Keratinocyte (primary cell): ENCODE measurements around the gene UBE2D4.

Experiments
- EZH2 ChIP-seq: IDR thresholded peaks from one replicate; pipeline ENCODE4 v1.6.1; 2012; ENCODE audit warnings: inconsistent platforms, mild to moderate bottlenecking, low read length, moderate library complexity
- TF ChIP-seq, protein P1 (sequence below), 3 experiments: IDR thresholded peaks in 1 of 3; conservative IDR thresholded peaks in 1 of 3; optimal IDR thresholded peaks in 1 of 3; 2 replicates in 2 of 3; 3 replicates in 1 of 3; pipeline versions ENCODE3 to v1.5.1; 2011; ENCODE audit warnings: low read length in 3 of 3, mild to moderate bottlenecking in 3 of 3, moderate library complexity in 2 of 3, control low read depth in 1 of 3, inconsistent platforms in 1 of 3; ENCODE audit not compliant: insufficient read depth in 2 of 3; ENCODE audit errors: extremely low read depth in 1 of 3

DNA sequence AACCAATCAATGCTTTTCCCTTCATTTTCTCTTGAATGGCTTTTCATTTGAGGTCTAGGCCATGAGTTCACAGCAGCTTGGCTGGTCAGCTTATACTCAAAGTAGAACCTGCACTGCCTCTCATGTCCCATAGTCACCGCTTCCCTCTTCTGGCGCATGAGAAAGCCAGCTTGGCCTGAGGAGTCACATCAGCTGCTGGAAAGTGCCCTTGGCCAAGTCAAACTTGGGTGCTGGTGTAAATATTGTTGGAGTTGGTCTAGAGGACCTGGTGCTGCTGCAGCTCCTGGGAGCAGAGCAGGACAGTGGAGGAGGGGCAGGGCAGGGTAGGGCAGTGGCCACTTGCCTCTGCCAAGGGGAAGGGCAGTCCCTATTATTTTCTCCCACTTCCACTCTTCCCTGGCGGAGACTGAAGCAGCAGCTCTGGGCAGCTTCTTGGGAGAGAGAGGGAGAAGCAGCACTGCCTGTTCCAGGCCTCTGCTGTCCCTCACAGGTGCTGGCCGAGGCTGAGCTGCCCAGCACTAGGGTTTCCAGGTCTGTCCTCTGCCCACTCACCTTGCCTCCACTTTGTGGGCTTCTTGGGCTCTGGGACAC, 12.8 kb downstream of the UBE2D4 start:
- TF ChIP-seq, protein P1, sequence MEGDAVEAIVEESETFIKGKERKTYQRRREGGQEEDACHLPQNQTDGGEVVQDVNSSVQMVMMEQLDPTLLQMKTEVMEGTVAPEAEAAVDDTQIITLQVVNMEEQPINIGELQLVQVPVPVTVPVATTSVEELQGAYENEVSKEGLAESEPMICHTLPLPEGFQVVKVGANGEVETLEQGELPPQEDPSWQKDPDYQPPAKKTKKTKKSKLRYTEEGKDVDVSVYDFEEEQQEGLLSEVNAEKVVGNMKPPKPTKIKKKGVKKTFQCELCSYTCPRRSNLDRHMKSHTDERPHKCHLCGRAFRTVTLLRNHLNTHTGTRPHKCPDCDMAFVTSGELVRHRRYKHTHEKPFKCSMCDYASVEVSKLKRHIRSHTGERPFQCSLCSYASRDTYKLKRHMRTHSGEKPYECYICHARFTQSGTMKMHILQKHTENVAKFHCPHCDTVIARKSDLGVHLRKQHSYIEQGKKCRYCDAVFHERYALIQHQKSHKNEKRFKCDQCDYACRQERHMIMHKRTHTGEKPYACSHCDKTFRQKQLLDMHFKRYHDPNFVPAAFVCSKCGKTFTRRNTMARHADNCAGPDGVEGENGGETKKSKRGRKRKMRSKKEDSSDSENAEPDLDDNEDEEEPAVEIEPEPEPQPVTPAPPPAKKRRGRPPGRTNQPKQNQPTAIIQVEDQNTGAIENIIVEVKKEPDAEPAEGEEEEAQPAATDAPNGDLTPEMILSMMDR (optimal IDR thresholded peaks at IDR 0.05 in 1 of 3, IDR thresholded peaks at IDR 0.05 in 1 of 3, conservative IDR thresholded peaks at IDR 0.05 in 1 of 3; ENCODE audit: extremely low read depth in 1 of 3, insufficient read depth in 2 of 3, low read length in 3 of 3) = no peak
- TF ChIP-seq EZH2 = no peak
